Measurements from ENCODE around the gene ATP6AP1. TPM values are rescaled to one million over a fixed set of nuclear protein-coding genes. Genes with fewer than 3 reads are reported as not detected.

The ATP6AP1 gene
- polyA plus RNA-seq, 1 donor = 137 TPM

DNA sequence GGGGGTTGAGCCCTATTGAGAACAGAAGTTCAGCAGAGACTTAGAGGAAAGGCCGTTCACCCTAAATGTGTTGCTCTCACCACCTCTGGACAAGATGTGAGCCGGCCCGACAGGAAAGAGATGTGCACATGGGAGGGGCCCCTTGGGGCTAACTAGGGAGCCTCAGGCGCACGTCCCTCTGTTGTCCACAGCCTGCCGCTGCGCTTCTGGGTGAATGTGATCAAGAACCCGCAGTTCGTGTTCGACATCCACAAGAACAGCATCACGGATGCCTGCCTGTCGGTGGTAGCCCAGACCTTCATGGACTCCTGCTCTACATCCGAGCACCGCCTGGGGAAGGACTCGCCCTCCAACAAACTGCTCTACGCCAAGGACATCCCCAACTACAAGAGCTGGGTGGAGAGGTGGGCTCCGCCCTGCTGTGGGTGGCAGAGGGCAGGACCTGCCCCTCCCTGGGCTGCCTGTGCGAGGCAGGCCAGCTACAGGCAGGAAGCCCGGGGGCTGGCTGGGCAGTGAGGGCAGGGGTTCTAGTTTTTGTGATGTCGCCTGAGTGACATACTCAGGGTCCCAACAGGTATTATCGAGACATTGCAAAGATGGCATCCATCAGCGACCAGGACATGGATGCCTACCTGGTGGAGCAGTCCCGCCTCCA, 42.6 kb downstream of the ATP6AP1 start:
- Histone ChIP-seq H3K27ac (ENCODE audit: low read length) (no peak overlapping the region), H3K4me1 (ENCODE audit: control insufficient read depth, insufficient read depth, low read length) (peaks cover 2% of the 10 kb centered on the region), H3K4me3 (ENCODE audit: low read length) (no peak overlapping the region), H3K27me3 (ENCODE audit: control insufficient read depth, insufficient read depth, low read length) (no peaks in the 10 kb centered on the region), H3K36me3 (ENCODE audit: control insufficient read depth, insufficient read depth, low read length) (peaks cover 36% of the 10 kb centered on the region), H3K9me3 (ENCODE audit: control insufficient read depth, low read depth, low read length) (no peaks in the 10 kb centered on the region)
- no CpG with 5 or more reads among the region's 23 CpGs for WGBS (ENCODE audit: insufficient coverage, low lambda C conversion rate)
- DNase-seq = no peak

DNA sequence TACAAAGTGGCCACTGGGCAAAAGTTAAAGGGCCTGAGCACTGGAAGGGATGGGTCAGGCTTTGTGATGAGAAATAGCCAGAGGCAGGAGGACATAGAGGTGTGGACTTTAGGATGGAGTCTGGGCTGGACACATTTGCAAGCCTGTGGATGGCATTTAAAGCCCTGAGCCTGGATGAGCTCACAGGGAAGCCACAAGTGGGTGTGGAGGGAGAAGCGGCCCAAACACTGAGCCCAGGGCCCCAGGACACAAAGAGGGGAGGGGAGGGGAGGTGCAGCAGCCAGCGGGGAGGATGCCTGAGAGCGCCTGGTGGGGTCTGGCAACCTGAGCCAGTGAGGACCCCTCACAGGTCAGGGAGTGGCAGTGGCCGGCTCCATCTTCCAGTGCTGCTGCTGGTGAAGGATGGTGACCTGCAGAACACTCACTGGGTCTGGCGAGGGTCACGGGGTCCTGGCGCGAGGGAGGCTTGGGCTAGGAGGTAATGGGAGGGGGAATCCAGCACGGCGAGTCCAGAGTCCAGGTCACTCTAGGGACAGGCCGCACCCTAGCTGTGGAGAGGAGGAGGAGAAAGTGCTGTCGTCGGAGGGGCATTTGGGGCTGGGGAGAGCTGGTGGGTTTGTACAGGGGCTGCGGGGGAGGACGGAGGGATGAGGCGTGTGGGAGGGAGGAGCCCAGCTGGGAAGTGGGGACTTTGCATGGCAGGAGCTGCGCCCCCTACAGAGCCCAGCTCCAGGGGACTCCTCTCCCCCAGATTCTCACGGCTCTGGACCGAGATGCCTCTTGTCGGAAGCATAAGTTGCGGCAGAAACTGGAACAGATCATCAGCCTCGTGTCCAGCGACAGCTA, 43.6 kb downstream of the ATP6AP1 start:
- Histone ChIP-seq H3K4me1 (ENCODE audit: control insufficient read depth, insufficient read depth, low read length) (peaks cover 2% of the 10 kb centered on the region), H3K4me3 (ENCODE audit: low read length) (no peak overlapping the region), H3K27me3 (ENCODE audit: control insufficient read depth, insufficient read depth, low read length) (no peaks in the 10 kb centered on the region), H3K36me3 (ENCODE audit: control insufficient read depth, insufficient read depth, low read length) (peaks cover 29% of the 10 kb centered on the region), H3K27ac (ENCODE audit: low read length) (no peak overlapping the region), H3K9me3 (ENCODE audit: control insufficient read depth, low read depth, low read length) (no peaks in the 10 kb centered on the region)
- peak in 1 of 2 donors; percentile 20 for DNase-seq
- WGBS (ENCODE audit: insufficient coverage, low lambda C conversion rate) = no CpG with 5 or more reads among the region's 23 CpGs

DNA sequence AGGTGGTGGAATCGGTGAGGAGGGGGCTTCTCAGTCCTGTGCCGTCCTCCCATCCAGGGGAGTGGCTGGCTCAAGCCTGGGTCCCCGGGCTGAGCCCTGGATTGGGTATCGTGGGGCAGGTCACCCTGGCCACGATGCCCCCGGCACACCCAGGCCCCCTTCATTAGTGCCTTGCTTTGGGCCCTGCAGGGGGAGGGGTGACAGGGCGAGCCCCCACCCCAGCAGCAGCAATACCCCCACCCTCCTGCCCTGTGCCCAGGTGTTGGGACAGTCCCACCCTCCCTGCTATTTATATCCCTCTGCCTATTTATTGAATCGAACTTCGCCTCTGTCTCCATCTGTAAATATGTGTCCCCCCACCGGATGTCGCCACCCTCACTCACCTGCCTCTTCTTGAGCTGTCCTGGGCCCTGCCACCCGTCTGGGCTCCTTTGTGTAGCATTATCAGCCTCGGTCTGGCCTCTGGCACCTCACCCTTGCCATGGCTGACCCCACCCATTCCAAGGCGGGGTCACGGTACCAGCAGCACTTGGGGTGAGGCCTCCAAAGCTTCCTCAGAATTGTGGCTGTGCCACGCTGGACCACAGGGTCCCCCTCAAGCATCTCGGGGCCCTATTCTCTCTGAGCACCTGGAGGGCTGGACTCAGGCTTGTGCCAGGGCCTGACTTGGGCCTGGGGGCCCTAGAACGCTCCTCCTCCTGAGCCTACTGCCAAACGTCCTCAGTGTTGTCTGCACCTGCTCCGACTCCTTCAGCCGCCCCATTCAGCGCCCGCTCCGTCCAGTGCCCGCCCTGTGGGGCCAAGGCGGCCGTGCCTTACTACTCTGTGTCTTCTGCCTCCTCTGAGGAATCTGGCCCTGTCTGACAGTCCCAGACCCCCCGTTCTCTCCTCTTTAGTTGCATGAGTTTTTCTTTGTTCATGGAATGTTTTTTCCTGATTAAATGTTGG, 44.5 kb downstream of the ATP6AP1 start:
- H3K27ac ChIP-seq (ENCODE audit: low read length) = no peak overlapping the region
- no peaks in the 10 kb centered on the region for H3K27me3 ChIP-seq (ENCODE audit: control insufficient read depth, insufficient read depth, low read length)
- no CpG with 5 or more reads among the region's 28 CpGs for WGBS (ENCODE audit: insufficient coverage, low lambda C conversion rate)
- H3K9me3 ChIP-seq (ENCODE audit: control insufficient read depth, low read depth, low read length) = no peaks in the 10 kb centered on the region
- peaks cover 5% of the 10 kb centered on the region for H3K4me1 ChIP-seq (ENCODE audit: control insufficient read depth, insufficient read depth, low read length)
- DNase-seq = no peak
- peaks cover 29% of the 10 kb centered on the region for H3K36me3 ChIP-seq (ENCODE audit: control insufficient read depth, insufficient read depth, low read length)
- no peak overlapping the region for H3K4me3 ChIP-seq (ENCODE audit: low read length)

DNA sequence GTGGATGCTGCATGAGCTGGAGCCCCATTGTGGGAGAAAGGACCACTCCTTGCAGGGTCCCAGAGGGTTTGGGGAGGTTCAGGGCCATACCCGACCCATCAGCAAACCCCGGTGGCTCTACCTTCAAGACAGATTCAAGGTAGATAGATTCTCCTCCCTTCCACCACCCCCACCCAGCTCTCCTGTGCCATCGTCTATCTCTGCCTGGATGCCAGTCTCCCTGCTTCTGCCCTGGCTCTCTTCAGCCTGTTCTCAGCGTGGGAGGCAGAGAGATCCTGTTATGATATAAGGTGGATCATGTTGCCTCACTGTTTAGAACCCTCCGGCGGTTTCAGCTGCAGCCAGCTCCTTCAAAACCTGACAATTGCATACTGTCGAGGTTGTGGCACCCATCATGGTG, 45.2 kb downstream of the ATP6AP1 start:
- Histone ChIP-seq H3K4me3 (ENCODE audit: low read length) (no peak overlapping the region), H3K36me3 (ENCODE audit: control insufficient read depth, insufficient read depth, low read length) (peaks cover 26% of the 10 kb centered on the region), H3K4me1 (ENCODE audit: control insufficient read depth, insufficient read depth, low read length) (peaks cover 7% of the 10 kb centered on the region), H3K27ac (ENCODE audit: low read length) (no peak overlapping the region), H3K9me3 (ENCODE audit: control insufficient read depth, low read depth, low read length) (no peaks in the 10 kb centered on the region), H3K27me3 (ENCODE audit: control insufficient read depth, insufficient read depth, low read length) (no peaks in the 10 kb centered on the region)
- DNase-seq = no peak
- no CpG with 5 or more reads among the region's 7 CpGs for WGBS (ENCODE audit: insufficient coverage, low lambda C conversion rate)

DNA sequence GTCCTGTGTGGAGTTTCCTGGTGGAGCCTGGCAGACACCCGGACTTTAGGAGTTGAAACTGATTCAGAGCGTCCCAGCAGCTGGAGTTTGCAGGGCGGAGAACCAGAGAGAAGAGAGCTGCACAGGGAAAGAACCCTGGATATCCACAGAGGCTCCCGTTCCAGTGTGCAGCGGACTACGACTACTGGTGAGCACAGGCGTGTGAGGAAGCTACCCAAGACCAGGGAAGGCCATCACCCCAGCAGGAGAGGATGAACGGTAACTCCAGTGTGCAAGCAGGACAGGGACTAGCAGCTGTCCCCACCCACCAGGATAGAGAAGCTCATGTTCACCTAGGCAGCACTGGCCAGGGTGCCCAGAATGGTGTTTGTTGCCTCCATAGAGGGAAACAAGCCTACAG, 48.3 kb downstream of the ATP6AP1 start:
- no peaks in the 10 kb centered on the region for H3K27me3 ChIP-seq (ENCODE audit: control insufficient read depth, insufficient read depth, low read length)
- no peak for DNase-seq
- no peak overlapping the region for H3K4me3 ChIP-seq (ENCODE audit: low read length)
- H3K4me1 ChIP-seq (ENCODE audit: control insufficient read depth, insufficient read depth, low read length) = peaks cover 13% of the 10 kb centered on the region
- WGBS (ENCODE audit: insufficient coverage, low lambda C conversion rate) = no CpG with 5 or more reads among the region's 8 CpGs
- no peaks in the 10 kb centered on the region for H3K9me3 ChIP-seq (ENCODE audit: control insufficient read depth, low read depth, low read length)
- peaks cover 3% of the 10 kb centered on the region for H3K36me3 ChIP-seq (ENCODE audit: control insufficient read depth, insufficient read depth, low read length)
- no peak overlapping the region for H3K27ac ChIP-seq (ENCODE audit: low read length)

DNA sequence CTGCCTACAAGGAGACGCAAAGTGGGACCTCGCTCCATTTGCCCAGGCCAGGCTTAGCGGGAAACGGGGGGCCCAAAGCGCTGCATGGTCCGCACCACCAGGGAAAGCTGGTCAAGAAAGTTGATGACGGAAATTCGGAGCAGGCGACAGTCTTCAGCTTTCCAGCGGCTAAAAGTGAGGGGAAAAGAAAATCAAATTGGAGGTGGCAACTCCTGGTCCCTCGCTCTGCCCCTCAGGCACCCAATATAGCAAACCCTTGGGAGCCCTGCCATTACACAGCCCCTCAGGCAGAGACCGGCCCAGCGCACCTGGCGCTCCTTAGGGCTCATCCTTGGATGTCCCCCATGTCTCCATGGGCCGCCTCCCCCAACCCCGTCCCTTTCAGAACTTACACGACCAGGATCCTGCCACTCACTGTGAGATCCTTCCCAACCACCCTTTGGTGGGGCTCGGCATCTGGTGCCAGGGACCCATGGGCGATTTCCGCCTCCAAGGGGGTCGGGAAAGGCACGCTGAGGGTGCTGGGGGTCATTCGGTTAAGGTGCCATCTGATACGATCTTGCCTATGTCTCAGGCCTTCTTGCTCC, 49.5 kb downstream of the ATP6AP1 start:
- Histone ChIP-seq H3K27ac (ENCODE audit: low read length) (no peak overlapping the region), H3K4me1 (ENCODE audit: control insufficient read depth, insufficient read depth, low read length) (peaks cover 11% of the 10 kb centered on the region), H3K9me3 (ENCODE audit: control insufficient read depth, low read depth, low read length) (no peaks in the 10 kb centered on the region), H3K27me3 (ENCODE audit: control insufficient read depth, insufficient read depth, low read length) (no peaks in the 10 kb centered on the region), H3K4me3 (ENCODE audit: low read length) (peak overlapping the region; percentile 49), H3K36me3 (ENCODE audit: control insufficient read depth, insufficient read depth, low read length) (peaks cover under 1% of the 10 kb centered on the region)
- WGBS (ENCODE audit: insufficient coverage, low lambda C conversion rate) = no CpG with 5 or more reads among the region's 24 CpGs
- DNase-seq = no peak

DNA sequence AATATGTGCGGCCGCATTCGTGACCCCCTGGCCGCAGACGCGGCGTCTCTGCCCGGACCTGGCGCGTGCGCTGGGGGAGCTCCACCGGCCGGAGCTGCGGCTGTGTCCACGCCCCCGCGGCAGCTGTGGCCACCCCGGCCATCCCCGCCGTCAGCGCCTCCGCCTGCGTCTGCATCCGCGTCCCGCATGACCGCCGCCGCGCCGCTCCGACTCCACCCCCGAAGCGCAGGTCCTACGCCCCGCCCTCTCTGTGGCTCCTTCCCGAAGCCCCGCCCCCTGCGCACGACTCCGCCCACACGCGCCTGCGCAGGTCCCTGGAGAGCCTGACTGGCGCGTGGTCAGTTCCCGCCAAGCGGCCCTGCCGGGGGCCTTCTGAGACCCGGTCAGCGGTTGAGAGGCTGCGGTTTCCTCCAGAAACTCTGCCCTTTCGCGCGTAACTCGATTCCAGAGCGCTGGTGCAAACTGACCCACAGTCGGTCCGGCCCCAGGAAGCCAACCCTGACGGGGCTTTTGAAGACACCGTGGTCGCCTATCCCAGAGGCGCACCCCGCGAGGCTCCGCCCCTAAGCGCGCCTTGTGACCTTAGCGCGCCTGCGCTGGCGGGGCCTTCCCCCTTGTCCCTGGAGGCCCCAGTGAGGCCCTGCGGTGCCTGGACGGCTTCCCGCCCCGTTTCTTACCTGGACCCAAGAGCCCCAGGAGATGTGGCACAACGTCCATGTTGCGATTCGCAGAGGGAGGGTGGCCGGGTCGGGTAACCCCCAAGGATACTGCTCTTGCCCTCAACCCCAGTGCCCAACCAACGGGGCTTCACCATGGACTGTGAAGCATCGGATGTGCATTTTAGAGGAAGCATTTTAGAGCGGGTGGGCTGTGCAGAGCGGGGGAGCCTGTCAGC, 50.5 kb downstream of the ATP6AP1 start, which contains the start of gene LAGE3:
Gene LAGE3 (minus strand): TSS at position 554 of the 895 bp plus-strand sequence. CDS start 366 bp downstream, at position 188.
- H3K9me3 ChIP-seq (ENCODE audit: control insufficient read depth, low read depth, low read length) = no peaks in the 10 kb centered on the region
- no CpG with 5 or more reads among the region's 85 CpGs for WGBS (ENCODE audit: insufficient coverage, low lambda C conversion rate)
- no peaks in the 10 kb centered on the region for H3K27me3 ChIP-seq (ENCODE audit: control insufficient read depth, insufficient read depth, low read length)
- peak; percentile 88 to 92 for DNase-seq
- H3K27ac ChIP-seq (ENCODE audit: low read length) = peak within 1 kb of the TSS; percentile 81
- peak within 1 kb of the TSS; percentile 49 for H3K4me3 ChIP-seq (ENCODE audit: low read length)
- peaks cover 11% of the 10 kb centered on the region for H3K4me1 ChIP-seq (ENCODE audit: control insufficient read depth, insufficient read depth, low read length)
- H3K36me3 ChIP-seq (ENCODE audit: control insufficient read depth, insufficient read depth, low read length) = peaks cover under 1% of the 10 kb centered on the region

DNA sequence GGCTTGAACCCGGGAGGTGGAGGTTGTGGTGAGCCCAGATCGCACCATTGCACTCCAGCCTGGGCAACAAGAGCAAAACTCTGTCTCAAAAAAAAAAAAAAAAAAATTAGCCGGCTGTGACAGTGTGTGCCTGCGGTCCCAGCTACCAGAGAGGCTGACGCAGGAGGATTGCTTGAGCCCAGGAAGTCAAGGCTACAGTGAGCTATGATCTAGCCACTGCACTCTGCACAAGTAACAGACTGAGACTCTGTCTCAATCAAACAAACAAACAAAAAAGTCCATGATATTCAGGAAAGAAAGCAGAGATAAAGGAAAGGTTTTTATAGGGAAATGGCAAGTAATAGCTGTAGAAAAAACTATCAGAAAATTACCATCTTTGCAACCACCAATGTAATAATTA, 52.7 kb downstream of the ATP6AP1 start:
- no CpG with 5 or more reads among the region's 5 CpGs for WGBS (ENCODE audit: insufficient coverage, low lambda C conversion rate)
- no peaks in the 10 kb centered on the region for H3K9me3 ChIP-seq (ENCODE audit: control insufficient read depth, low read depth, low read length)
- peaks cover 14% of the 10 kb centered on the region for H3K36me3 ChIP-seq (ENCODE audit: control insufficient read depth, insufficient read depth, low read length)
- DNase-seq = no peak
- no peaks in the 10 kb centered on the region for H3K27me3 ChIP-seq (ENCODE audit: control insufficient read depth, insufficient read depth, low read length)
- peaks cover 23% of the 10 kb centered on the region for H3K4me1 ChIP-seq (ENCODE audit: control insufficient read depth, insufficient read depth, low read length)
- no peak overlapping the region for H3K27ac ChIP-seq (ENCODE audit: low read length)
- H3K4me3 ChIP-seq (ENCODE audit: low read length) = no peak overlapping the region

DNA sequence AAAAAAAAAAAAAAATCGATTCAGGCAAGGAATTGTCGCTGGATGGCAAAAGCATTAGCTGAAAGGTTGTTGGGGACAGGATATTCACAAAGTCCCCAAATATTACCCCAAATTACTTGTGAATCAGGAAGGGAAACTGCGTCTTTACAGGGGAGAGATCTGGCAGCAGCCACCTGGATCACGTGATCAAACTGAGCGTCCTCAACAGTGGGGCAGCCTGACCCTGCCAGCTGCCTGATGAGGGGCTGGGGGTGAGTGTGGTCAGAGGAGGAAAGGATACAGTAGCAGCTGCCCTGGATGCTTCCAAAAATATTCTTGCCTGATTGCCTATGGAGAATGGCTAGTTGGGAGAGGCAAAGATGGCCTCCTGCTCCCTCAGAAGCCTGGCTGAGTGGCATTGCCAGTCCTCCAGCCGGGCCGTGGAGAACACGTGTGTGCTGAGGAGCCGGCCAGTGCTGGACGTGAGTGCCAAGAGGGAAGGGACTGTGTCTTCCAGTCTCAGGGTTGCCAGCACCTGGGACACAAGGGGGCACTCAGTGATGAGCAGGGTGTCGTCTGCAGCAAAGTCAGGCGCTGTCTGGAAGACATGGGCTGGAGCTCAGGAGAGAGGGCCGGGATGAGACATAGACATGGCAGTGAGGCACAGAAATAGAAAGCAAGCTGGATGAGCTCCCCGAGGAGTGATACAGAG, 53.6 kb downstream of the ATP6AP1 start:
- Histone ChIP-seq H3K36me3 (ENCODE audit: control insufficient read depth, insufficient read depth, low read length) (peaks cover 14% of the 10 kb centered on the region), H3K4me3 (ENCODE audit: low read length) (no peak overlapping the region), H3K4me1 (ENCODE audit: control insufficient read depth, insufficient read depth, low read length) (peaks cover 25% of the 10 kb centered on the region), H3K9me3 (ENCODE audit: control insufficient read depth, low read depth, low read length) (no peaks in the 10 kb centered on the region), H3K27me3 (ENCODE audit: control insufficient read depth, insufficient read depth, low read length) (no peaks in the 10 kb centered on the region), H3K27ac (ENCODE audit: low read length) (no peak overlapping the region)
- WGBS (ENCODE audit: insufficient coverage, low lambda C conversion rate) = no CpG with 5 or more reads among the region's 14 CpGs
- no peak for DNase-seq

All from large intestine (tissue), 3 donors.